ENCODE results near the gene HOXA6.

The HOXA6 gene

DNA sequence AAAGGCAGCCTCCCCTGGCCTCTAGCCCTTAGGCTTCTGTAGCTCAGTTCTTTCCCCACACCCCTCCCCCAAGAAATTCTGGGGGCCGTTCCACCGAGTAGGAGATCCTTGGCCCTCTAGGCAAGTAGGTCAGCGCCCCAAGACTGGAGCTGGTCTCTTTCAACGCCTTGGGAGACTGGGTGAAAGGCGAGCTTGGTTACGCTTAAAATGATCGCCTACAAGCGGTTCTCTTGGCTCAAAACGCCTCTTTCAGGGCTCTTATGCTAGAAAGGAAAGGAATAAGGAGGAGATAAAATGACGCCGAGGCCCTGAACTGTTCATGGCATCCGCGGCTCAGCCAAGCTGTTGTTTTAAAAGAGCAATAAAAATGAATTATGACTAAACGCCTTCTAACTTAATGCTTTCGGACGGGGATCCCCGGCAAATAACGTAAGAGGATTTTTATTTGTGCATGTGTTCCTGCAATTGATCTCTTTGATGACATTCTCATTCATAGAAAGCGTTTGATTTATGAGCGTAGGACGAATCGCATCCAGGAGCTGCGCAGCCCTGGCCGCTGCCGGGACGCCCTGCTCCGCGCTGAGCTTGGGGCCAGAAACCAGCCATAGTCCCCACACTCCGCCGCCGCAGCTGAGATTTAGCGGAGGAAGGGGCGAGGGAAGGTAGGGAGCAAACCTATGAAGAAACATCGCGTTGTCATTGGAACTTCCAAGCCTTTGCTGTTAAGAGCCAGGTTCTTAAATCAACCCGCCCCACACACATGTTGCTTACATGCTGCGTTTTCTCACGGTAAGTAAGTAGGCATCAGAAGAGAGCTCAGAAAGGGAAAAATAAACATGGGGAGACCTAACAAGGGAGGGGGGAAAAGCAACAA, 48.8 kb downstream of the HOXA6 start:
- Histone ChIP-seq H3K9ac (ENCODE audit: low read depth, low read length) (no peak overlapping the region), H3K36me3 (ENCODE audit: insufficient read depth, low read length) (no peaks in the 10 kb centered on the region), H3K9me3 (ENCODE audit: insufficient read depth, low read length, severe bottlenecking) (no peaks in the 10 kb centered on the region), H3K4me2 (ENCODE audit: insufficient read depth, low read length) (no peak overlapping the region), H3K79me2 (ENCODE audit: insufficient read depth, low read length) (no peaks in the 10 kb centered on the region), H3K4me1 (ENCODE audit: insufficient read depth, low read length) (no peaks in the 10 kb centered on the region), H3K27me3 (ENCODE audit: insufficient read depth, low read length, poor library complexity) (no peaks in the 10 kb centered on the region), H4K20me1 (ENCODE audit: insufficient read depth, low read length) (no peaks in the 10 kb centered on the region), H3K27ac (ENCODE audit: low read length) (no peak overlapping the region), H3K4me3 (ENCODE audit: low read depth in 1 of 2, low read length in 2 of 2) (no peak overlapping the region), H2AFZ (ENCODE audit: low read depth, low read length) (no peak overlapping the region)
- DNase-seq (no peak), ATAC-seq (ENCODE audit: insufficient read depth, low read depth) (no peak)
- TF ChIP-seq, protein P1, sequence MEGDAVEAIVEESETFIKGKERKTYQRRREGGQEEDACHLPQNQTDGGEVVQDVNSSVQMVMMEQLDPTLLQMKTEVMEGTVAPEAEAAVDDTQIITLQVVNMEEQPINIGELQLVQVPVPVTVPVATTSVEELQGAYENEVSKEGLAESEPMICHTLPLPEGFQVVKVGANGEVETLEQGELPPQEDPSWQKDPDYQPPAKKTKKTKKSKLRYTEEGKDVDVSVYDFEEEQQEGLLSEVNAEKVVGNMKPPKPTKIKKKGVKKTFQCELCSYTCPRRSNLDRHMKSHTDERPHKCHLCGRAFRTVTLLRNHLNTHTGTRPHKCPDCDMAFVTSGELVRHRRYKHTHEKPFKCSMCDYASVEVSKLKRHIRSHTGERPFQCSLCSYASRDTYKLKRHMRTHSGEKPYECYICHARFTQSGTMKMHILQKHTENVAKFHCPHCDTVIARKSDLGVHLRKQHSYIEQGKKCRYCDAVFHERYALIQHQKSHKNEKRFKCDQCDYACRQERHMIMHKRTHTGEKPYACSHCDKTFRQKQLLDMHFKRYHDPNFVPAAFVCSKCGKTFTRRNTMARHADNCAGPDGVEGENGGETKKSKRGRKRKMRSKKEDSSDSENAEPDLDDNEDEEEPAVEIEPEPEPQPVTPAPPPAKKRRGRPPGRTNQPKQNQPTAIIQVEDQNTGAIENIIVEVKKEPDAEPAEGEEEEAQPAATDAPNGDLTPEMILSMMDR (IDR thresholded peaks at IDR 0.05; ENCODE audit: borderline replicate concordance, extremely low read depth, low read length, poor library complexity, severe bottlenecking): no peak

DNA sequence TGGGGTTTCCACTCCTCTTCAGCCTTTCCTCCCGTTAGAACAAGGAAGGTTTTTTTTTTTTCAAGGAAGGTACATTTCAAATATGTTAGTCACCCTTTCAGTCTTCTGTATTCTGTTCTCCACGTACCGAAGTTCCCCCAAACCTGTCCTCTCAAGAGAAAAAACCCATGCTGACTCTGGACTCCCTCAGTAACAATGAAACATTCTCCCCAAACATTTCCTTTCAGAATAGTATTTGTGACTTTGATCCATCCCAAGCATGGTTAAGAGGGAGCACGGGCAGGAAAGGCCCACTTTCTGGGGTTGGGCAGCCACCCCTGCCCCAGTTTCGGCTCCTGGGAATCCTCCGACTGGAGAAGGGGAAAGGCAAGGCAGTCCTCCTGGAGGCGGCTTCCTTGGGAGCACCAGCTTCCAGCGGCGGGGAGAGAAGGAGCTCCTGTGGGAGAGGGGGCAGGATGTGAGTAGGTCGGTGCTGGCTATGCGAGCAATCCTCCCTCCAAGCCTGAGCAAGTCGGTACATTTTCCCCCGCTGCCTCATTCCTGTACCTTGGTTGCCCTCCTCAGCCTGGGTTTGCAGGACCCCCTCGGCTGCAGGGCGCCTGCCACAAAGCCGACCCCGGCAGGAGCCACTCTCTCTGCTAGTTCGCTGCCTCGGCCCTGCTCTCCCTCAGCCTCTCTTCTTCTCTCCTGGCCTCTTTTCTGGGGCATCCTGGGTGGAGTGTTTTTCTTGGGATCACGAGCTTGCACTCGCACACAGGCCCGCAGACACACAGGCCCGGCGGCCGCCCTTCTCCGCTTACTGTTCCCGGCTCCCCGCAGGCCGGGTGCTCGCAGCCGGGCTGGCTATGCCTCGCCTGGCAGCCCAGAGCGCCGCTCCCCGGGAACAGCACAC, 49.6 kb downstream of the HOXA6 start:
- H3K27me3 ChIP-seq (ENCODE audit: insufficient read depth, low read length, poor library complexity): no peaks in the 10 kb centered on the region

DNA sequence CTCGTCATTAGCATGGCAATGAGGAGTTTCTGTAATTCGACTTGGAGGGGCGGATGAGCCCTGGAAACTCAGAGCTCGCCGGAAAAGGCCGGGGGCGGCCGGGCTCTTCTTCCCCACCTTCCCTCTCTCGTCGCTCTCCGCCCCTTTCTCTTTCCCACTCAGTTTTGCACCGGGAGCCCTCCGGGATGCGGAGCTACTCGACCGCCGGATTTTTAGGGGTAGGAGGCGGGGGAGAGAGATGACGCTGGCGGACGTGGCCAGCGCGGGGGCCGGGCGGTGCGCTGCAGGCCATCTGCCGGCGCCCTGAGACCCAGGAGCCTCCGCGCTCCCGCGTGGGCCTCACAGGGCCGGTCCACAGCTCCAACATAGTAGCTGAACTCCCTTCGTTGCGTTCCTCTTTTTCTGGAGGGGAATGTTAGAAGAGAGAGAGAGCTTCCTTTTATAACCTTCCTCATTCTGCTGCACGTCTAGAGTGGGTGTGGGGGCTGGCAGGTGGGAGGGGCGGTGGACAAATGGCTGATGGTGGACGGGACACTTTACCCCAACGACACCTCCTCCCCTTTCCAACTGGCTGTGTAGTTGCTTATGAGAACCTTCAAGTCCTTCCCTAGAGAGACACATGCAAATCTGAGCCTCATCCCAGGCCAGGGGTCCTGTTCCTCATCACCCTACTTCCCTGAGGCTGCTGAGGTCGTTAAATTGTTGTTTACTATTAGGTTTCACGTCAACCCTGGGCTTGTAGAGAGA, 50.6 kb downstream of the HOXA6 start:
- ATAC-seq (ENCODE audit: insufficient read depth, low read depth) (no peak), DNase-seq (no peak)
- no peak for TF ChIP-seq EZH2 (IDR thresholded peaks at IDR 0.05; ENCODE audit: borderline replicate concordance, low read depth, low read length, severe bottlenecking)
- TF ChIP-seq, protein P1 (IDR thresholded peaks at IDR 0.05; ENCODE audit: borderline replicate concordance, extremely low read depth, low read length, poor library complexity, severe bottlenecking): no peak

More for the DNA sequence above, 49.6 kb downstream of the HOXA6 start:
- no peak overlapping the region for H2AFZ ChIP-seq (ENCODE audit: low read depth, low read length)
- H3K79me2 ChIP-seq (ENCODE audit: insufficient read depth, low read length): no peaks in the 10 kb centered on the region
- H3K36me3 ChIP-seq (ENCODE audit: insufficient read depth, low read length): no peaks in the 10 kb centered on the region
- H3K27ac ChIP-seq (ENCODE audit: low read length): no peak overlapping the region
- ATAC-seq (ENCODE audit: insufficient read depth, low read depth) (no peak), DNase-seq (no peak)
- TF ChIP-seq, protein P1 (IDR thresholded peaks at IDR 0.05; ENCODE audit: borderline replicate concordance, extremely low read depth, low read length, poor library complexity, severe bottlenecking): no peak
- no peak for TF ChIP-seq EZH2 (IDR thresholded peaks at IDR 0.05; ENCODE audit: borderline replicate concordance, low read depth, low read length, severe bottlenecking)
- no peaks in the 10 kb centered on the region for H3K4me1 ChIP-seq (ENCODE audit: insufficient read depth, low read length)
- H3K9ac ChIP-seq (ENCODE audit: low read depth, low read length): no peak overlapping the region
- no peak overlapping the region for H3K4me3 ChIP-seq (ENCODE audit: low read depth in 1 of 2, low read length in 2 of 2)
- no peaks in the 10 kb centered on the region for H4K20me1 ChIP-seq (ENCODE audit: insufficient read depth, low read length)
- H3K9me3 ChIP-seq (ENCODE audit: insufficient read depth, low read length, severe bottlenecking): no peaks in the 10 kb centered on the region
- H3K4me2 ChIP-seq (ENCODE audit: insufficient read depth, low read length): no peak overlapping the region

More for the DNA sequence above, 50.6 kb downstream of the HOXA6 start:
- Histone ChIP-seq H3K27ac (ENCODE audit: low read length) (no peak overlapping the region), H2AFZ (ENCODE audit: low read depth, low read length) (no peak overlapping the region), H3K9ac (ENCODE audit: low read depth, low read length) (no peak overlapping the region), H3K36me3 (ENCODE audit: insufficient read depth, low read length) (no peaks in the 10 kb centered on the region), H3K9me3 (ENCODE audit: insufficient read depth, low read length, severe bottlenecking) (no peaks in the 10 kb centered on the region), H3K4me3 (ENCODE audit: low read depth in 1 of 2, low read length in 2 of 2) (no peak overlapping the region), H3K4me1 (ENCODE audit: insufficient read depth, low read length) (no peaks in the 10 kb centered on the region), H3K79me2 (ENCODE audit: insufficient read depth, low read length) (no peaks in the 10 kb centered on the region), H4K20me1 (ENCODE audit: insufficient read depth, low read length) (no peaks in the 10 kb centered on the region), H3K4me2 (ENCODE audit: insufficient read depth, low read length) (no peak overlapping the region), H3K27me3 (ENCODE audit: insufficient read depth, low read length, poor library complexity) (peaks cover 2% of the 10 kb centered on the region)

Data from DND-41 (cell line).